Thymus (tissue), 11 donors: ENCODE data around the gene PRR4. TPM values are rescaled to one million over a fixed set of nuclear protein-coding genes. Genes with fewer than 3 reads are reported as not detected.

Source experiments
- DNase-seq, 9 donors: peaks; one replicate each; pipeline ENCODE4 v3.0.0-alpha.2; 2013; ENCODE audit warnings: low spot score in 9 of 9, low read depth in 6 of 9, missing footprints in 1 of 9
- H3K27ac ChIP-seq, 2 donors: one replicate each; pipeline ENCODE4 v1.5.1; 2013; ENCODE audit warnings: control low read depth in 1 of 2, low read depth in 1 of 2, low read length in 1 of 2, mild to moderate bottlenecking in 1 of 2, moderate library complexity in 1 of 2
- H3K27me3 ChIP-seq, 2 donors: one replicate each; pipeline ENCODE4 v1.5.1; 2013; ENCODE audit warnings: low read length in 1 of 2; ENCODE audit not compliant: control insufficient read depth in 2 of 2, insufficient read depth in 1 of 2
- H3K36me3 ChIP-seq, 2 donors: one replicate each; pipeline ENCODE4 v1.5.1; 2013; ENCODE audit warnings: low read length in 1 of 2, mild to moderate bottlenecking in 1 of 2, moderate library complexity in 1 of 2; ENCODE audit not compliant: control insufficient read depth in 2 of 2, insufficient read depth in 2 of 2
- H3K4me1 ChIP-seq, 2 donors: one replicate each; pipeline ENCODE4 v1.5.1; 2013; ENCODE audit warnings: low read length in 2 of 2; ENCODE audit not compliant: control insufficient read depth in 2 of 2, insufficient read depth in 2 of 2
- H3K4me3 ChIP-seq, 2 donors: one replicate each; pipeline ENCODE4 v1.5.1; 2013; ENCODE audit warnings: low read length in 2 of 2, control low read depth in 1 of 2, mild to moderate bottlenecking in 1 of 2
- H3K9me3 ChIP-seq, 2 donors: one replicate each; pipeline ENCODE4 v1.5.1; 2013; ENCODE audit warnings: low read length in 1 of 2, mild to moderate bottlenecking in 1 of 2; ENCODE audit not compliant: control insufficient read depth in 2 of 2, insufficient read depth in 1 of 2
- WGBS: extraction: QIAGEN DNeasy Blood & Tissue Kit; methylation state at CpG from one replicate; pipeline ENCODE4 v1.1.7; 2013; 5-methylcytosine and 5-hydroxymethylcytosine counted together
- polyA plus RNA-seq: library from polyadenylated mRNA; stranded (reverse); fragments of 200-250 nt; gene quantifications from one replicate; pipeline ENCODE4 v1.2.3, GENCODE V29; 2013
- total RNA-seq: library from RNA; stranded (reverse); fragments of 120-200 nt; gene quantifications from one replicate; pipeline ENCODE4 v1.2.4, GENCODE V29; 2013
- donor health status: healthy.

PRR4 gene
- total and polyA plus RNA-seq, 2 donors = 1.5 to 6.4 TPM

GRCh38 chr12:10811883-10812536 lies 37.3 kb downstream of the PRR4 start:
- Histone ChIP-seq H3K27me3 (no peaks in the 10 kb centered on the region), H3K4me3 (no peak overlapping the region), H3K4me1 (no peaks in the 10 kb centered on the region), H3K27ac (no peak overlapping the region), H3K9me3 (no peaks in the 10 kb centered on the region), H3K36me3 (no peaks in the 10 kb centered on the region)
- 89% methylated on average over 3 of the region's 3 CpGs for WGBS
- DNase-seq = no peak

- Histone ChIP-seq H3K4me1 (no peaks in the 10 kb centered on the region), H3K27ac (no peak within 1 kb of the TSS), H3K4me3 (no peak within 1 kb of the TSS), H3K36me3 (no peaks in the 10 kb centered on the region), H3K9me3 (no peaks in the 10 kb centered on the region), H3K27me3 (no peaks in the 10 kb centered on the region)
- DNase-seq = no peak
Observed at GRCh38 chr12:10810068-10810467, 39.2 kb downstream of the PRR4 start, which contains the start of gene TAS2R9. Gene TAS2R9 (minus strand): TSS chr12:10810168. CDS start chr12:10810075, 93 bp downstream.

GRCh38 chr12:10807186-10807585 lies 42.1 kb downstream of the PRR4 start, which contains the start of gene TAS2R8:
Gene TAS2R8 (minus strand): TSS chr12:10807286. CDS start chr12:10806980, 306 bp downstream.
- H3K27ac ChIP-seq = no peak within 1 kb of the TSS
- 90% methylated on average over 1 of the region's 1 CpG for WGBS
- H3K36me3 ChIP-seq = no peaks in the 10 kb centered on the region
- H3K4me1 ChIP-seq = no peaks in the 10 kb centered on the region
- DNase-seq = no peak
- H3K9me3 ChIP-seq = no peaks in the 10 kb centered on the region
- H3K4me3 ChIP-seq = no peak within 1 kb of the TSS
- H3K27me3 ChIP-seq = no peaks in the 10 kb centered on the region

GRCh38 chr12:10802587-10802986 lies 46.7 kb downstream of the PRR4 start, which contains the start of gene TAS2R7:
Gene TAS2R7 (minus strand): TSS chr12:10802627. CDS start chr12:10802570, 57 bp downstream.
- no peaks in the 10 kb centered on the region for H3K36me3 ChIP-seq
- no peaks in the 10 kb centered on the region for H3K27me3 ChIP-seq
- no peaks in the 10 kb centered on the region for H3K9me3 ChIP-seq
- no peak for DNase-seq
- H3K27ac ChIP-seq = no peak within 1 kb of the TSS
- H3K4me1 ChIP-seq = no peaks in the 10 kb centered on the region
- WGBS = 85% methylated on average over 4 of the region's 4 CpGs
- H3K4me3 ChIP-seq = no peak within 1 kb of the TSS

GRCh38 chr12:10801741-10802140 lies 47.5 kb downstream of the PRR4 start:
- Histone ChIP-seq H3K27me3 (no peaks in the 10 kb centered on the region), H3K27ac (no peak overlapping the region), H3K9me3 (no peaks in the 10 kb centered on the region), H3K4me3 (no peak overlapping the region), H3K4me1 (no peaks in the 10 kb centered on the region), H3K36me3 (no peaks in the 10 kb centered on the region)
- WGBS = 92% methylated on average over 5 of the region's 5 CpGs
- no peak for DNase-seq

Other genes starting within 250 kb of the PRR4 start
- 47.3 TPM for gene MAGOHB, start 235.9 kb downstream of the PRR4 start, total RNA-seq
- 38.4 TPM for gene MAGOHB, start 235.9 kb downstream of the PRR4 start, polyA plus RNA-seq
- 0.33 TPM for gene STYK1, start 175.4 kb downstream of the PRR4 start, total RNA-seq
- 0.62 TPM for gene STYK1, start 175.4 kb downstream of the PRR4 start, polyA plus RNA-seq
- gene YBX3, start 126.2 kb downstream of the PRR4 start, total RNA-seq = 36.6 TPM
- 446 TPM for gene YBX3, start 126.2 kb downstream of the PRR4 start, polyA plus RNA-seq
- not detected for gene TAS2R7, start 46.8 kb downstream of the PRR4 start, total RNA-seq
- not detected for gene TAS2R7, start 46.8 kb downstream of the PRR4 start, polyA plus RNA-seq
- not detected for gene TAS2R8, start 42.2 kb downstream of the PRR4 start, total RNA-seq
- not detected for gene TAS2R8, start 42.2 kb downstream of the PRR4 start, polyA plus RNA-seq
- not detected for gene TAS2R9, start 39.3 kb downstream of the PRR4 start, total RNA-seq
- not detected for gene TAS2R9, start 39.3 kb downstream of the PRR4 start, polyA plus RNA-seq
- 0.47 TPM for gene TAS2R10, start 23.1 kb downstream of the PRR4 start, total RNA-seq
- gene TAS2R10, start 23.1 kb downstream of the PRR4 start, polyA plus RNA-seq = 0.21 TPM
- 18.7 TPM for gene PRH1, start 34.8 kb upstream of the PRR4 start, total RNA-seq
- 7.4 TPM for gene PRH1, start 34.8 kb upstream of the PRR4 start, polyA plus RNA-seq
- gene TAS2R13, start 60.1 kb upstream of the PRR4 start, total RNA-seq = 0.52 TPM
- gene TAS2R13, start 60.1 kb upstream of the PRR4 start, polyA plus RNA-seq = 0.05 TPM
- gene PRH2, start 79.8 kb upstream of the PRR4 start, total RNA-seq = 0.80 TPM
- gene PRH2, start 79.8 kb upstream of the PRR4 start, polyA plus RNA-seq = 1.1 TPM
- 1.0 TPM for gene TAS2R14, start 89.8 kb upstream of the PRR4 start, total RNA-seq
- 5.3 TPM for gene TAS2R14, start 89.8 kb upstream of the PRR4 start, polyA plus RNA-seq
- 0.47 TPM for gene TAS2R50, start 137.4 kb upstream of the PRR4 start, total RNA-seq
- gene TAS2R50, start 137.4 kb upstream of the PRR4 start, polyA plus RNA-seq = not detected
- 0.76 TPM for gene TAS2R20, start 148.8 kb upstream of the PRR4 start, total RNA-seq
- 0.30 TPM for gene TAS2R20, start 148.8 kb upstream of the PRR4 start, polyA plus RNA-seq
- gene TAS2R19, start 173.1 kb upstream of the PRR4 start, total RNA-seq = 2.0 TPM
- 1.6 TPM for gene TAS2R19, start 173.1 kb upstream of the PRR4 start, polyA plus RNA-seq
- gene TAS2R31, start 181.9 kb upstream of the PRR4 start, total RNA-seq = 2.0 TPM
- gene TAS2R31, start 181.9 kb upstream of the PRR4 start, polyA plus RNA-seq = 0.75 TPM
- 0.61 TPM for gene TAS2R46, start 212.8 kb upstream of the PRR4 start, total RNA-seq
- gene TAS2R46, start 212.8 kb upstream of the PRR4 start, polyA plus RNA-seq = 0.05 TPM
- gene TAS2R43, start 242.8 kb upstream of the PRR4 start, total RNA-seq = 0.94 TPM
- gene TAS2R43, start 242.8 kb upstream of the PRR4 start, polyA plus RNA-seq = 0.14 TPM